GM12878 (cell line): ENCODE results near the gene TYK2. TPM values are rescaled to one million over a fixed set of nuclear protein-coding genes. Genes with fewer than 3 reads are reported as not detected.

ENCODE experiments used
- ATAC-seq: fragments of 200-7000 bp; cut with Tn5 transposase; 3 replicates; pipeline ENCODE4 v1.9.1; 2020; ENCODE audit warnings: mild to moderate bottlenecking, moderate library complexity
- BruUV-seq: library from RNA; stranded (reverse); fragments of 400-500 nt; replicated peaks from 2 replicates; lab custom pipeline; 2021; lab: Mats Ljungman, UMichigan
- CTCF ChIA-PET: fragments of 300-600 bp; sonication (Branson Sonifier 250); formaldehyde crosslinking; extraction: SDS; loops from one replicate; lab custom pipeline; 2021; ENCODE audit warnings: inconsistent platforms; lab: Yijun Ruan, JAX
- POLR2A ChIA-PET: fragments of 350-600 bp; formaldehyde crosslinking; extraction: SDS; loops from one replicate; lab custom pipeline; 2021; ENCODE audit warnings: inconsistent platforms; lab: Charles Lee
- RAD21 ChIA-PET: fragments of 300-600 bp; sonication (Branson Sonifier 250); formaldehyde crosslinking; loops from one replicate; lab custom pipeline; 2023; ENCODE audit warnings: antibody characterized with exemption; ENCODE audit not compliant: unreplicated experiment; lab: Charles Lee
- SMC1A ChIA-PET: fragments of 300-600 bp; sonication (Branson Sonifier 250); formaldehyde crosslinking; loops from one replicate; lab custom pipeline; 2023; ENCODE audit not compliant: unreplicated experiment, uncharacterized antibody; lab: Charles Lee
- DNase-seq: peaks from one replicate; pipeline ENCODE4 v3.0.0-alpha.2; 2011; ENCODE audit warnings: low read depth, low spot score
- FAIRE-seq: peaks from 3 replicates; lab custom pipeline; 2011; peaks lifted over from hg19 to GRCh38; lab: Jason Lieb, UNC
- H2AFZ ChIP-seq: 2 replicates; pipeline ENCODE4 v1.6.0; 2011; ENCODE audit warnings: low read depth, low read length, control low read depth; ENCODE audit not compliant: control insufficient read depth
- H3K27ac ChIP-seq: 2 replicates; pipeline ENCODE4 v1.5.1; 2011; ENCODE audit warnings: control low read depth; ENCODE audit not compliant: control insufficient read depth, insufficient read depth
- H3K27me3 ChIP-seq, 2 experiments: replicated peaks in 1 of 2; 2 replicates each; pipeline versions ENCODE4 v1.6.0 to v1.6.1; 2011; ENCODE audit warnings: low read length in 1 of 2; ENCODE audit not compliant: control insufficient read depth in 2 of 2, insufficient read depth in 2 of 2
- H3K36me3 ChIP-seq, 2 experiments: 2 replicates each; pipeline ENCODE4 v1.5.1; 2011; ENCODE audit warnings: low read length in 1 of 2; ENCODE audit not compliant: control insufficient read depth in 2 of 2, insufficient read depth in 2 of 2
- H3K4me1 ChIP-seq: 2 replicates; pipeline ENCODE4 v1.6.1; 2011; ENCODE audit warnings: mild to moderate bottlenecking, low read length, moderate library complexity, mixed read lengths; ENCODE audit not compliant: control insufficient read depth, insufficient read depth
- H3K4me2 ChIP-seq: 2 replicates; pipeline ENCODE4 v1.6.0; 2011; ENCODE audit warnings: control low read depth; ENCODE audit not compliant: control insufficient read depth, insufficient read depth
- H3K4me3 ChIP-seq: fragments of 200-600 bp; sonication (generic); 2 replicates; pipeline ENCODE4 v1.5.1; 2016
- H3K79me2 ChIP-seq: 2 replicates; pipeline ENCODE4 v1.6.0; 2011; ENCODE audit warnings: low read length; ENCODE audit not compliant: control insufficient read depth, insufficient read depth
- H3K9ac ChIP-seq: 2 replicates; pipeline ENCODE4 v1.8.0; 2011; ENCODE audit warnings: low read length, control low read depth, mixed read lengths; ENCODE audit not compliant: control insufficient read depth, insufficient read depth
- H3K9me3 ChIP-seq: replicated peaks from 3 replicates; pipeline ENCODE4 v1.5.1; 2011; ENCODE audit warnings: mild to moderate bottlenecking, low read length; ENCODE audit not compliant: control insufficient read depth, insufficient read depth
- H4K20me1 ChIP-seq: 2 replicates; pipeline ENCODE4 v1.6.0; 2011; ENCODE audit not compliant: control insufficient read depth, insufficient read depth
- HDAC2 ChIP-seq: fragments of 200-600 bp; sonication (generic); IDR thresholded peaks from 2 replicates; pipeline ENCODE4 v1.6.1; 2017
- HDAC6 ChIP-seq: fragments of 200-600 bp; sonication (generic); IDR thresholded peaks from one replicate; pipeline ENCODE4 v1.8.0; 2017; ENCODE audit warnings: antibody characterized with exemption; ENCODE audit not compliant: unreplicated experiment
- HSF1 ChIP-seq: fragments of 150-350 bp; IDR thresholded peaks from 2 replicates; pipeline ENCODE4 v1.6.1; 2014; ENCODE audit warnings: mild to moderate bottlenecking, low read depth, low read length
- KDM1A ChIP-seq: fragments of 200-600 bp; sonication (generic); IDR thresholded peaks from 2 replicates; pipeline ENCODE4 v1.6.1; 2016; ENCODE audit warnings: borderline replicate concordance
- NR2C2 ChIP-seq: IDR thresholded peaks from 2 replicates; pipeline ENCODE4 v1.6.1; 2011; ENCODE audit warnings: borderline replicate concordance, low read depth; ENCODE audit not compliant: control insufficient read depth, insufficient read length
- WGBS: methylation state at CpG from one replicate; pipeline ENCODE4 v1.1.6; 2016; ENCODE audit warnings: low lambda C conversion rate; ENCODE audit not compliant: insufficient replicate concordance, insufficient coverage; ENCODE audit errors: missing lambda C conversion rate; 5-methylcytosine and 5-hydroxymethylcytosine counted together
- in situ Hi-C: fragments of 300-500 bp; cut with MboI; formaldehyde crosslinking; loops from 9 replicates; pipeline ENCODE4 v1.14.3; 2018; ENCODE audit warnings: mixed read lengths
- intact Hi-C: fragments of 100-400 bp; cut with micrococcal nuclease; formaldehyde crosslinking; loops from one replicate; pipeline ENCODE4 v1.14.2; 2022; ENCODE audit not compliant: unreplicated experiment
- polyA plus RNA-seq, 11 experiments: library from polyadenylated mRNA; depleted of rRNA in 4 of 11; unstranded in 6 of 11; stranded (reverse) in 5 of 11; fragments of >200 nt; fragmentation: Nextera tagmentation in 4 of 11; fragmentation: Illumina TruSeq in 1 of 11; extraction: Ambion mirVana in 4 of 11; extraction: Trizol in 1 of 11; gene quantifications; 1 replicate in 1 of 11; 2 replicates in 10 of 11; pipeline versions ENCODE4 v1.2.1 to v1.2.3, GENCODE V29; 2011 to 2016; ENCODE audit warnings: inconsistent platforms in 2 of 11, missing spikeins in 2 of 11, low read depth in 1 of 11
- total RNA-seq, 4 experiments: library from RNA; depleted of rRNA in 3 of 4; stranded (reverse); fragments of >200 nt in 3 of 4; fragmentation: Illumina TruSeq in 1 of 4; extraction: Trizol in 1 of 4; gene quantifications; 2 replicates each; pipeline versions ENCODE4 v1.2.1 to v1.2.3, GENCODE V29; 2013 to 2021
- TF ChIP-seq, protein P1 (sequence below): fragments of 450-650 bp; IDR thresholded peaks from 2 replicates; pipeline ENCODE4 v1.6.1; 2017; ENCODE audit warnings: borderline replicate concordance
- TF ChIP-seq, protein P2 (sequence below): IDR thresholded peaks from 2 replicates; pipeline ENCODE4 v1.6.1; 2012; ENCODE audit warnings: low read length, inconsistent platforms
- TF ChIP-seq, protein P3 (sequence below): fragments of 450-650 bp; formaldehyde crosslinking; IDR thresholded peaks from 2 replicates; pipeline ENCODE4 v1.5.0; 2022; ENCODE audit warnings: mild to moderate bottlenecking, missing genetic modification characterization

Gene TYK2
- total and polyA plus RNA-seq, 10 of the 15 experiments (the other 5 are each of a cell fraction or from before 2014, with no cell fraction given) = 36.4 to 364 (median 179) TPM

- DNase-seq = no peak
- Histone ChIP-seq H3K4me2 (no peak overlapping the region), H3K9me3 (no peaks in the 10 kb centered on the region), H3K27me3 (no peaks in the 10 kb centered on the region), H3K79me2 (peaks cover 26% of the 10 kb centered on the region), H3K36me3 (peaks cover 7 to 27% of the 10 kb centered on the region in 2 experiments), H3K9ac (no peak overlapping the region), H3K4me3 (no peak overlapping the region), H4K20me1 (0 out of 2 replicates have a peak, but pooled peaks cover under 1% of the 10 kb centered on the region), H3K4me1 (peaks cover 6% of the 10 kb centered on the region), H2AFZ (no peak overlapping the region), H3K27ac (no peak overlapping the region)
- in situ Hi-C loops (no loop called here), intact Hi-C loops (no loop called here)
- FAIRE-seq = no peak
- no TSS peak for BruUV-seq
- ATAC-seq = no peak
- SMC1A ChIA-PET = interaction anchor here (0.6 kb wide), 1 partner anchor 159 kb away, joined by 3 read pairs; no protein-coding TSS in a partner anchor
- CTCF ChIA-PET = interaction anchor here (28.5 kb wide), 1 partner anchor 29 kb away, joined by 1053 read pairs; the partner anchor contains the start of gene PDE4A
- RAD21 ChIA-PET = no interaction called here
- 98% methylated on average over 7 of the region's 24 CpGs for WGBS
- no peak for TF ChIP-seq NR2C2
- POLR2A ChIA-PET = no interaction called here
Measured at GRCh38 chr19:10395917-10396316, 15.5 kb upstream of the TYK2 start.

- no peaks in the 10 kb centered on the region for H4K20me1 ChIP-seq
- WGBS = 96% methylated on average over 24 of the region's 26 CpGs
- H3K4me2 ChIP-seq = no peak overlapping the region
- RAD21 ChIA-PET = no interaction called here
- DNase-seq = no peak
- peaks cover 5 to 28% of the 10 kb centered on the region in 2 experiments; a peak in 3 of 4 replicates for H3K36me3 ChIP-seq
- no peak overlapping the region for H3K9ac ChIP-seq
- no peak for ATAC-seq
- no peaks in the 10 kb centered on the region for H3K27me3 ChIP-seq
- intact Hi-C loops (no loop called here), in situ Hi-C loops (no loop called here)
- CTCF ChIA-PET = no interaction called here
- 0 out of 2 replicates have a peak, but pooled peaks cover 4% of the 10 kb centered on the region for H3K4me1 ChIP-seq
- no peak overlapping the region for H3K4me3 ChIP-seq
- POLR2A ChIA-PET = no interaction called here
- SMC1A ChIA-PET = no interaction called here
- H3K27ac ChIP-seq = no peak overlapping the region
- no peak overlapping the region for H2AFZ ChIP-seq
- H3K79me2 ChIP-seq = peaks cover 22% of the 10 kb centered on the region
- FAIRE-seq = no peak
- TF ChIP-seq HDAC2 (no peak), HDAC6 (no peak), HSF1 (no peak), KDM1A (no peak)
- TF ChIP-seq, protein P1, sequence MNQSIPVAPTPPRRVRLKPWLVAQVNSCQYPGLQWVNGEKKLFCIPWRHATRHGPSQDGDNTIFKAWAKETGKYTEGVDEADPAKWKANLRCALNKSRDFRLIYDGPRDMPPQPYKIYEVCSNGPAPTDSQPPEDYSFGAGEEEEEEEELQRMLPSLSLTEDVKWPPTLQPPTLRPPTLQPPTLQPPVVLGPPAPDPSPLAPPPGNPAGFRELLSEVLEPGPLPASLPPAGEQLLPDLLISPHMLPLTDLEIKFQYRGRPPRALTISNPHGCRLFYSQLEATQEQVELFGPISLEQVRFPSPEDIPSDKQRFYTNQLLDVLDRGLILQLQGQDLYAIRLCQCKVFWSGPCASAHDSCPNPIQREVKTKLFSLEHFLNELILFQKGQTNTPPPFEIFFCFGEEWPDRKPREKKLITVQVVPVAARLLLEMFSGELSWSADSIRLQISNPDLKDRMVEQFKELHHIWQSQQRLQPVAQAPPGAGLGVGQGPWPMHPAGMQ = no peak
- TF ChIP-seq, protein P2, sequence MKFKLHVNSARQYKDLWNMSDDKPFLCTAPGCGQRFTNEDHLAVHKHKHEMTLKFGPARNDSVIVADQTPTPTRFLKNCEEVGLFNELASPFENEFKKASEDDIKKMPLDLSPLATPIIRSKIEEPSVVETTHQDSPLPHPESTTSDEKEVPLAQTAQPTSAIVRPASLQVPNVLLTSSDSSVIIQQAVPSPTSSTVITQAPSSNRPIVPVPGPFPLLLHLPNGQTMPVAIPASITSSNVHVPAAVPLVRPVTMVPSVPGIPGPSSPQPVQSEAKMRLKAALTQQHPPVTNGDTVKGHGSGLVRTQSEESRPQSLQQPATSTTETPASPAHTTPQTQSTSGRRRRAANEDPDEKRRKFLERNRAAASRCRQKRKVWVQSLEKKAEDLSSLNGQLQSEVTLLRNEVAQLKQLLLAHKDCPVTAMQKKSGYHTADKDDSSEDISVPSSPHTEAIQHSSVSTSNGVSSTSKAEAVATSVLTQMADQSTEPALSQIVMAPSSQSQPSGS = no peak
- TF ChIP-seq, protein P3, sequence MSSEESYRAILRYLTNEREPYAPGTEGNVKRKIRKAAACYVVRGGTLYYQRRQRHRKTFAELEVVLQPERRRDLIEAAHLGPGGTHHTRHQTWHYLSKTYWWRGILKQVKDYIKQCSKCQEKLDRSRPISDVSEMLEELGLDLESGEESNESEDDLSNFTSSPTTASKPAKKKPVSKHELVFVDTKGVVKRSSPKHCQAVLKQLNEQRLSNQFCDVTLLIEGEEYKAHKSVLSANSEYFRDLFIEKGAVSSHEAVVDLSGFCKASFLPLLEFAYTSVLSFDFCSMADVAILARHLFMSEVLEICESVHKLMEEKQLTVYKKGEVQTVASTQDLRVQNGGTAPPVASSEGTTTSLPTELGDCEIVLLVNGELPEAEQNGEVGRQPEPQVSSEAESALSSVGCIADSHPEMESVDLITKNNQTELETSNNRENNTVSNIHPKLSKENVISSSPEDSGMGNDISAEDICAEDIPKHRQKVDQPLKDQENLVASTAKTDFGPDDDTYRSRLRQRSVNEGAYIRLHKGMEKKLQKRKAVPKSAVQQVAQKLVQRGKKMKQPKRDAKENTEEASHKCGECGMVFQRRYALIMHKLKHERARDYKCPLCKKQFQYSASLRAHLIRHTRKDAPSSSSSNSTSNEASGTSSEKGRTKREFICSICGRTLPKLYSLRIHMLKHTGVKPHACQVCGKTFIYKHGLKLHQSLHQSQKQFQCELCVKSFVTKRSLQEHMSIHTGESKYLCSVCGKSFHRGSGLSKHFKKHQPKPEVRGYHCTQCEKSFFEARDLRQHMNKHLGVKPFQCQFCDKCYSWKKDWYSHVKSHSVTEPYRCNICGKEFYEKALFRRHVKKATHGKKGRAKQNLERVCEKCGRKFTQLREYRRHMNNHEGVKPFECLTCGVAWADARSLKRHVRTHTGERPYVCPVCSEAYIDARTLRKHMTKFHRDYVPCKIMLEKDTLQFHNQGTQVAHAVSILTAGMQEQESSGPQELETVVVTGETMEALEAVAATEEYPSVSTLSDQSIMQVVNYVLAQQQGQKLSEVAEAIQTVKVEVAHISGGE (CRISPR knock-in tag) = no peak
- H3K9me3 ChIP-seq = no peaks in the 10 kb centered on the region
- no TSS peak for BruUV-seq
Measured at GRCh38 chr19:10395436-10395835, 15.1 kb upstream of the TYK2 start.
